ENCODE data around the gene TSC22D4. TPM values are rescaled to one million over a fixed set of nuclear protein-coding genes. Genes with fewer than 3 reads are reported as not detected.

The TSC22D4 gene
- total RNA-seq, 4 donors from 2014 or later: 57.3 to 97.7 (median 68.0) TPM

GRCh38 chr7:100483722-100484672 is 5.0 kb upstream of the TSC22D4 start, which contains the start of gene NYAP1:
TSS of gene NYAP1 (plus strand) at chr7:100483927. CDS start at chr7:100485312, 1,385 bp downstream.
- peak within 1 kb of the TSS; percentile 9 for H3K4me3 ChIP-seq (ENCODE audit: low read depth, poor library complexity, severe bottlenecking)
- TF ChIP-seq CTCF (IDR thresholded peaks at IDR 0.05): no peak
- no peak for TF ChIP-seq POLR2A (IDR thresholded peaks at IDR 0.05)
- intact Hi-C loops (cut with DNase I; ENCODE audit: low total_unique reads): loop anchor here (5.0 kb wide), 1 partner anchor 203 kb away; no protein-coding TSS in a partner anchor
- peak in 1 of 2 donors; percentile 91 for DNase-seq (ENCODE audit: low spot score in 2 of 2)
- 31 to 36% methylated on average over 24 to 33 of the region's 45 CpGs for WGBS, 2 donors

- DNase-seq (ENCODE audit: low spot score in 2 of 2): peak in 1 of 2 donors; percentile 91
- peak overlapping the region; percentile 9 for H3K4me3 ChIP-seq (ENCODE audit: low read depth, poor library complexity, severe bottlenecking)
- intact Hi-C loops (cut with DNase I; ENCODE audit: low total_unique reads): loop anchor here (5.0 kb wide), 1 partner anchor 204 kb away; no protein-coding TSS in a partner anchor
- peak in 1 of 3 donors; percentile 15 for TF ChIP-seq CTCF (IDR thresholded peaks at IDR 0.05)
- no peak for TF ChIP-seq POLR2A (IDR thresholded peaks at IDR 0.05)
- 0 to 2% methylated on average over 22 to 42 of the region's 79 CpGs for WGBS, 2 donors
Measured at GRCh38 chr7:100483090-100483721, 4.2 kb upstream of the TSC22D4 start.

GRCh38 chr7:100482728-100483089 is 3.7 kb upstream of the TSC22D4 start:
- intact Hi-C loops (cut with DNase I; ENCODE audit: low total_unique reads): loop anchor here (5.0 kb wide), 1 partner anchor 205 kb away; no protein-coding TSS in a partner anchor
- WGBS, 2 donors: 42% methylated on average over 14 of the region's 14 CpGs
- no peak for TF ChIP-seq CTCF (IDR thresholded peaks at IDR 0.05)
- TF ChIP-seq POLR2A (IDR thresholded peaks at IDR 0.05): no peak
- DNase-seq (ENCODE audit: low spot score in 2 of 2): no peak
- no peak overlapping the region for H3K4me3 ChIP-seq (ENCODE audit: low read depth, poor library complexity, severe bottlenecking)

GRCh38 chr7:100481466-100481865 is 2.5 kb upstream of the TSC22D4 start:
- no peak overlapping the region for H3K4me3 ChIP-seq (ENCODE audit: low read depth, poor library complexity, severe bottlenecking)
- DNase-seq (ENCODE audit: low spot score in 2 of 2): no peak
- intact Hi-C loops (cut with DNase I; ENCODE audit: low total_unique reads): loop anchor here (5.0 kb wide), 1 partner anchor 206 kb away; no protein-coding TSS in a partner anchor
- WGBS, 2 donors: 89 to 92% methylated on average over 1 of the region's 1 CpG
- TF ChIP-seq POLR2A (IDR thresholded peaks at IDR 0.05) (no peak), CTCF (IDR thresholded peaks at IDR 0.05) (no peak)

GRCh38 chr7:100477871-100478267 is 1.1 kb downstream of the TSC22D4 start:
- DNase-seq (ENCODE audit: low spot score in 2 of 2): no peak
- TF ChIP-seq POLR2A (IDR thresholded peaks at IDR 0.05) (no peak), CTCF (IDR thresholded peaks at IDR 0.05) (no peak)
- intact Hi-C loops (cut with DNase I; ENCODE audit: low total_unique reads): no loop called here
- H3K4me3 ChIP-seq (ENCODE audit: low read depth, poor library complexity, severe bottlenecking): peak overlapping the region; percentile 99
- WGBS, 2 donors: 0% methylated on average over 9 to 10 of the region's 16 CpGs

Measured in lower leg skin (tissue), 4 donors.